ENCODE data around the gene PELI1.

PELI1 gene

GRCh38 chr2:64173156-64174135, 29.2 kb upstream of the PELI1 start:
- TF ChIP-seq JUND (IDR thresholded peaks at IDR 0.05; ENCODE audit: low read depth), result no peak
- DNase-seq (ENCODE audit: low read depth in 1 of 2, low spot score in 1 of 2), result no peak
- in situ Hi-C loops (cut with HindIII; ENCODE audit: low pct_unique_long_range_greater_than_20kb, low sequenced_read_pairs), result no loop called here

- in situ Hi-C loops (cut with HindIII; ENCODE audit: low pct_unique_long_range_greater_than_20kb, low sequenced_read_pairs), result no loop called here
Observed at GRCh38 chr2:64168756-64169155, 24.5 kb upstream of the PELI1 start.

GRCh38 chr2:64168201-64168600, 24.0 kb upstream of the PELI1 start:
- no peak for TF ChIP-seq JUND (IDR thresholded peaks at IDR 0.05; ENCODE audit: low read depth)
- DNase-seq (ENCODE audit: low read depth in 1 of 2, low spot score in 1 of 2), result no peak
- in situ Hi-C loops (cut with HindIII; ENCODE audit: low pct_unique_long_range_greater_than_20kb, low sequenced_read_pairs), result no loop called here

More at GRCh38 chr2:64168756-64169155, 24.5 kb upstream of the PELI1 start:
- TF ChIP-seq JUND (IDR thresholded peaks at IDR 0.05; ENCODE audit: low read depth), result no peak
- DNase-seq (ENCODE audit: low read depth in 1 of 2, low spot score in 1 of 2), result no peak

- in situ Hi-C loops (cut with HindIII; ENCODE audit: low pct_unique_long_range_greater_than_20kb, low sequenced_read_pairs), result no loop called here
- no peak for DNase-seq (ENCODE audit: low read depth in 1 of 2, low spot score in 1 of 2)
- no peak for TF ChIP-seq JUND (IDR thresholded peaks at IDR 0.05; ENCODE audit: low read depth)
Observed at GRCh38 chr2:64166637-64167420, 22.6 kb upstream of the PELI1 start.

GRCh38 chr2:64166212-64166611, 22.0 kb upstream of the PELI1 start:
- in situ Hi-C loops (cut with HindIII; ENCODE audit: low pct_unique_long_range_greater_than_20kb, low sequenced_read_pairs), result no loop called here
- no peak for DNase-seq (ENCODE audit: low read depth in 1 of 2, low spot score in 1 of 2)
- TF ChIP-seq JUND (IDR thresholded peaks at IDR 0.05; ENCODE audit: low read depth), result no peak

- no peak for TF ChIP-seq JUND (IDR thresholded peaks at IDR 0.05; ENCODE audit: low read depth)
- in situ Hi-C loops (cut with HindIII; ENCODE audit: low pct_unique_long_range_greater_than_20kb, low sequenced_read_pairs), result no loop called here
- DNase-seq (ENCODE audit: low read depth in 1 of 2, low spot score in 1 of 2), result no peak
Observed at GRCh38 chr2:64165706-64166105, 21.5 kb upstream of the PELI1 start.

- no peak for TF ChIP-seq JUND (IDR thresholded peaks at IDR 0.05; ENCODE audit: low read depth)
- in situ Hi-C loops (cut with HindIII; ENCODE audit: low pct_unique_long_range_greater_than_20kb, low sequenced_read_pairs), result no loop called here
Observed at GRCh38 chr2:64164629-64165028, 20.4 kb upstream of the PELI1 start.

GRCh38 chr2:64162516-64162915, 18.3 kb upstream of the PELI1 start:
- DNase-seq (ENCODE audit: low read depth in 1 of 2, low spot score in 1 of 2), result no peak
- in situ Hi-C loops (cut with HindIII; ENCODE audit: low pct_unique_long_range_greater_than_20kb, low sequenced_read_pairs), result no loop called here
- no peak for TF ChIP-seq JUND (IDR thresholded peaks at IDR 0.05; ENCODE audit: low read depth)

More at GRCh38 chr2:64164629-64165028, 20.4 kb upstream of the PELI1 start:
- DNase-seq (ENCODE audit: low read depth in 1 of 2, low spot score in 1 of 2), result no peak

- peak in 1 of 2 experiments; percentile 39 for DNase-seq (ENCODE audit: low read depth in 1 of 2, low spot score in 1 of 2)
- TF ChIP-seq JUND (IDR thresholded peaks at IDR 0.05; ENCODE audit: low read depth), result no peak
- in situ Hi-C loops (cut with HindIII; ENCODE audit: low pct_unique_long_range_greater_than_20kb, low sequenced_read_pairs), result no loop called here
Observed at GRCh38 chr2:64157792-64158191, 13.6 kb upstream of the PELI1 start.

- no peak for TF ChIP-seq JUND (IDR thresholded peaks at IDR 0.05; ENCODE audit: low read depth)
- no peak for DNase-seq (ENCODE audit: low read depth in 1 of 2, low spot score in 1 of 2)
- in situ Hi-C loops (cut with HindIII; ENCODE audit: low pct_unique_long_range_greater_than_20kb, low sequenced_read_pairs), result no loop called here
Observed at GRCh38 chr2:64153811-64154210, 9.6 kb upstream of the PELI1 start.

GRCh38 chr2:64151476-64151875, 7.3 kb upstream of the PELI1 start:
- no peak for TF ChIP-seq JUND (IDR thresholded peaks at IDR 0.05; ENCODE audit: low read depth)
- in situ Hi-C loops (cut with HindIII; ENCODE audit: low pct_unique_long_range_greater_than_20kb, low sequenced_read_pairs), result no loop called here
- no peak for DNase-seq (ENCODE audit: low read depth in 1 of 2, low spot score in 1 of 2)

GRCh38 chr2:64145714-64146113, 1.5 kb upstream of the PELI1 start:
- no peak for DNase-seq (ENCODE audit: low read depth in 1 of 2, low spot score in 1 of 2)
- TF ChIP-seq JUND (IDR thresholded peaks at IDR 0.05; ENCODE audit: low read depth), result no peak
- in situ Hi-C loops (cut with HindIII; ENCODE audit: low pct_unique_long_range_greater_than_20kb, low sequenced_read_pairs), result no loop called here

GRCh38 chr2:64145119-64145518, 899 bp upstream of the PELI1 start:
- no peak for DNase-seq (ENCODE audit: low read depth in 1 of 2, low spot score in 1 of 2)
- in situ Hi-C loops (cut with HindIII; ENCODE audit: low pct_unique_long_range_greater_than_20kb, low sequenced_read_pairs), result no loop called here
- TF ChIP-seq JUND (IDR thresholded peaks at IDR 0.05; ENCODE audit: low read depth), result no peak

Measured in T47D (cell line).